Measurements from ENCODE around the gene UBE3D.

GRCh38 chr6:82866446-82866845 lies 199.2 kb downstream of the UBE3D start:
- TF ChIP-seq POLR2AphosphoS5 (IDR thresholded peaks at IDR 0.05; ENCODE audit: low read depth, low read length) = no peak
- TF ChIP-seq CREB1 (IDR thresholded peaks at IDR 0.05) = no peak
- TF ChIP-seq POLR2A (IDR thresholded peaks at IDR 0.05; ENCODE audit: control extremely low read depth in 1 of 2, low read depth in 2 of 2, low read length in 2 of 2) = no peak
- TF ChIP-seq PHF8 (conservative IDR thresholded peaks at IDR 0.05; ENCODE audit: low read depth, low read length) = no peak
- no peak for TF ChIP-seq RNF2 (IDR thresholded peaks at IDR 0.05; ENCODE audit: borderline replicate concordance, low read depth, low read length, missing control alignments, poor library complexity, severe bottlenecking)
- no peak for TF ChIP-seq TBP (IDR thresholded peaks at IDR 0.05; ENCODE audit: low read depth, low read length)
- no peak for TF ChIP-seq ATF3 (IDR thresholded peaks at IDR 0.05; ENCODE audit: insufficient read depth, low read depth, low read length)
- no peak for TF ChIP-seq CTCF (IDR thresholded peaks at IDR 0.05; ENCODE audit: control extremely low read depth in 1 of 3, insufficient read depth in 1 of 3, low read depth in 1 of 3, low read length in 3 of 3)
- no peak for TF ChIP-seq SP2 (IDR thresholded peaks at IDR 0.05; ENCODE audit: low read length)

Data from H1 (cell line).